Immature natural killer cell (primary cell): ENCODE results near the gene WNT7A. TPM values are rescaled to one million over a fixed set of nuclear protein-coding genes. Genes with fewer than 3 reads are reported as not detected.

Experiments used
- DNase-seq, 3 donors: peaks; one replicate each; pipeline ENCODE4 v3.0.0; 2022; ENCODE audit warnings: mixed read lengths in 1 of 3
- H3K27ac Mint-ChIP-seq, 6 donors: one replicate each; pipeline ENCODE4 v1.8.0; 2020; ENCODE audit warnings: mixed read lengths in 6 of 6, mild to moderate bottlenecking in 5 of 6, inconsistent platforms in 4 of 6, moderate library complexity in 3 of 6
- H3K27me3 Mint-ChIP-seq, 3 donors: one replicate each; pipeline ENCODE4 v1.8.0; 2020 to 2021; ENCODE audit warnings: low read depth in 3 of 3, mild to moderate bottlenecking in 3 of 3, mixed read lengths in 3 of 3, moderate library complexity in 3 of 3, inconsistent platforms in 1 of 3
- H3K36me3 Mint-ChIP-seq, 3 donors: one replicate each; pipeline ENCODE4 v1.8.0; 2020; ENCODE audit warnings: mixed read lengths in 3 of 3, inconsistent platforms in 2 of 3, mild to moderate bottlenecking in 2 of 3
- H3K4me1 Mint-ChIP-seq, 2 donors: one replicate each; pipeline ENCODE4 v1.8.0; 2020; ENCODE audit warnings: inconsistent platforms in 2 of 2, mild to moderate bottlenecking in 2 of 2, mixed read lengths in 2 of 2, moderate library complexity in 1 of 2
- H3K4me3 Mint-ChIP-seq, 5 donors: one replicate each; pipeline ENCODE4 v1.8.0; 2020; ENCODE audit warnings: mild to moderate bottlenecking in 5 of 5, mixed read lengths in 5 of 5, inconsistent platforms in 3 of 5, moderate library complexity in 3 of 5
- H3K9me3 Mint-ChIP-seq, 6 donors: one replicate each; pipeline ENCODE4 v1.8.0; 2020; ENCODE audit warnings: mild to moderate bottlenecking in 6 of 6, mixed read lengths in 6 of 6, inconsistent platforms in 4 of 6, moderate library complexity in 3 of 6
- polyA plus RNA-seq, 3 donors: library from polyadenylated mRNA; unstranded; fragments of 300-500 nt; fragmentation: Illumina TruSeq; gene quantifications; one replicate each; pipeline ENCODE4 v1.2.3, GENCODE V29; 2021

WNT7A gene
- polyA plus RNA-seq, 3 donors from 2014 or later = not detected

GRCh38 chr3:13772885-13773745 is 106.8 kb downstream of the WNT7A start:
- Mint-ChIP-seq H3K4me3 (no peak overlapping the region), H3K36me3 (no peaks in the 10 kb centered on the region), H3K9me3 (no peaks in the 10 kb centered on the region), H3K27me3 (peaks cover 0 to 6% (median 2%) of the 10 kb centered on the region in 3 donors), H3K4me1 (no peaks in the 10 kb centered on the region), H3K27ac (peak overlapping the region in 1 of 6 donors; percentile 18)
- DNase-seq = no peak

DNA sequence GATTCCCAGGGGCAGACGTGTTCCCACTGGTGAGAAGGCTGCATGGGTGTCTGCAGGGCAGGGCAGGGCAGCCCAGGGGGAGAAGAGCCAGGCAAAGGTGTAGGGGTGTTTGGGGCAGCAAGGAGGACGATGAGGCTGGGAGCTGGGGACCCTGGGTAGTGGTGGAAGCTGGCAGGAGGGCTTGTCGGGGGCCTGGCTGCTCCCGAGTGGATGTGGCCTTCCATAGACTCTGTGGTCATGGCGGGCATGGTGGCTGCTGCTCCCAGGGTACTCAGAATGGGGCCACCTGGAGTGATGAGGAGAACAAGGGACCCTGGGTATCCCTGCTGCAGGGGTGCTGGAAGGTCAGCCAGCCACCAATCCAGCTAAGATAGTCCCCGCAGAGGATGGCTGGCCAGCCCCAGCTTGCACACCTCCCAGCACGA is 107.5 kb downstream of the WNT7A start:
- Mint-ChIP-seq H3K4me3 (no peak overlapping the region), H3K4me1 (no peaks in the 10 kb centered on the region)

DNA sequence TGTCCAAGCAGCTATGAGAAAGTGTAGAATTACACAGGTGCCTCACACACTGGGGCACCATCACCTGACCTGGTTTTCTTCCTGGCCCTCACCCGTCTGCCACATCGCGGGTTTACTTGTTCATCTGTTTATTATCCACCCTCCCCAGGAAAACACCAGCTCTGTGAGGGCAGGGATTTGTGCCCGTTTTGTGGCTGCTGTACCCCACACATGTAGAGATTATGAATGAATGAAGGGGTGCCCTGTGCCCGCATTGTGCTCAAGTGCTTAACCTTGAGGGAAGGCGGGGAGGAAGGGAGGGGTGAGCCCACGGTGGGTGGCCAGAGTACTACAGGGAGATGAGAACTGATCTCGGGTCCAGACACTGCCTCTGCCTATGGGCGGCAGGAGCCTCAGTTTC is 108.4 kb downstream of the WNT7A start:
- no peak overlapping the region for H3K4me3 Mint-ChIP-seq
- H3K27ac Mint-ChIP-seq = no peak overlapping the region
- no peak for DNase-seq

More for the DNA sequence above, 107.5 kb downstream of the WNT7A start:
- H3K9me3 Mint-ChIP-seq = no peaks in the 10 kb centered on the region
- H3K27ac Mint-ChIP-seq = no peak overlapping the region
- DNase-seq = no peak
- H3K27me3 Mint-ChIP-seq = peaks cover 0 to 6% (median 2%) of the 10 kb centered on the region in 3 donors
- no peaks in the 10 kb centered on the region for H3K36me3 Mint-ChIP-seq

GRCh38 chr3:13770170-13771169 is 109.4 kb downstream of the WNT7A start:
- Mint-ChIP-seq H3K27ac (no peak overlapping the region), H3K27me3 (peaks cover 0 to 5% (median 2%) of the 10 kb centered on the region in 3 donors), H3K4me3 (no peak overlapping the region), H3K9me3 (no peaks in the 10 kb centered on the region), H3K4me1 (no peaks in the 10 kb centered on the region), H3K36me3 (no peaks in the 10 kb centered on the region)
- no peak for DNase-seq

More for the DNA sequence above, 108.4 kb downstream of the WNT7A start:
- Mint-ChIP-seq H3K27me3 (peaks cover 0 to 3% (median 2%) of the 10 kb centered on the region in 3 donors), H3K4me1 (no peaks in the 10 kb centered on the region), H3K9me3 (no peaks in the 10 kb centered on the region), H3K36me3 (no peaks in the 10 kb centered on the region)

DNA sequence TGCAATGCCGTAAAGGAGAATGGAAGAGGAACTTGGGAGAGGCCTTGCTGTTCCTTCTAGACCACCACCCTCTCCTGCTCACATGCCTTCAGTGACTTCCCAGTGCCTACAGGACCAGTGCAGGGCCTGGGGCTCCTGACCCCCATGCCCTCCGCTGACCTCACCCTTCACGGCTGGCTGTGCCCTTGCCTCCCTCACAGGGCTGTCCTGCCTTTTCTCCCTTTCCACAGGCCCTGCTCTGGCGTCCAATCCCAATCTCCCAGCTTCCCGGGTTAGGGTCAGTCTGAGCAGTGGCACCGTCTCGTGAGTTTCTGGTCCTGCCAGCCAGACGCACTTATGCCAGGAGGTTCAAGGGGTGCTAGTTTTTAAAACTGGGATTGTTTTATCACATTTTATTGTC is 110.4 kb downstream of the WNT7A start:
- Mint-ChIP-seq H3K4me3 (no peak overlapping the region), H3K9me3 (no peaks in the 10 kb centered on the region), H3K4me1 (no peaks in the 10 kb centered on the region), H3K27ac (no peak overlapping the region), H3K27me3 (peaks cover 0 to 3% (median 0%) of the 10 kb centered on the region in 3 donors), H3K36me3 (no peaks in the 10 kb centered on the region)
- DNase-seq = no peak

GRCh38 chr3:13768453-13768852 is 111.4 kb downstream of the WNT7A start:
- DNase-seq = no peak
- H3K27ac Mint-ChIP-seq = no peak overlapping the region
- H3K27me3 Mint-ChIP-seq = peaks cover 0 to 3% (median 3%) of the 10 kb centered on the region in 3 donors
- H3K9me3 Mint-ChIP-seq = no peaks in the 10 kb centered on the region
- H3K4me3 Mint-ChIP-seq = no peak overlapping the region
- H3K4me1 Mint-ChIP-seq = no peaks in the 10 kb centered on the region
- H3K36me3 Mint-ChIP-seq = no peaks in the 10 kb centered on the region

DNA sequence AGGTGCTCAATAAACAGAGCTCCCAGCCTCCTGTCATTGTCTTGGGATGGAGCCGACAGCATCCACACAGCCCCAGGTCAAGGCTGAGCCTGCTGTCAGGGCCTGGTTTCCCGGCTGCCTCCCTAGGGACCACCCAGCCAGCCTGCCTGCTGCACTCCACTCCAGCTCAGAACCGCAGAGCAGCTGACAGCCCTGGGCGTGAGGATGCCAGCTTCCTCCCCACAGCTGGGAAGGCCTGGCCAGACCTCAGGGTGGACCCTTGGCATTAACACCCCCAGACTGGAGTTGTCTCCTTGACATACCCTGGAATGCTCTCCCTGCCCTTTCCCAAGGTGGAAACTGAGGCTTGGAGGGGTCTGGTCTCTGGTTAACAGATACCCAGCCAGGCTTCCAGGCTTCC is 112.0 kb downstream of the WNT7A start:
- no peaks in the 10 kb centered on the region for H3K9me3 Mint-ChIP-seq
- peaks cover 0 to 5% (median 3%) of the 10 kb centered on the region in 3 donors for H3K27me3 Mint-ChIP-seq
- no peak overlapping the region for H3K27ac Mint-ChIP-seq
- H3K36me3 Mint-ChIP-seq = no peaks in the 10 kb centered on the region
- no peak overlapping the region for H3K4me3 Mint-ChIP-seq
- DNase-seq = no peak
- no peaks in the 10 kb centered on the region for H3K4me1 Mint-ChIP-seq

GRCh38 chr3:13767030-13767429 is 112.8 kb downstream of the WNT7A start:
- Mint-ChIP-seq H3K4me3 (no peak overlapping the region), H3K27ac (no peak overlapping the region)

More at GRCh38 chr3:13767030-13767429, 112.8 kb downstream of the WNT7A start:
- H3K9me3 Mint-ChIP-seq = no peaks in the 10 kb centered on the region
- H3K4me1 Mint-ChIP-seq = no peaks in the 10 kb centered on the region
- peaks cover 0 to 9% (median 3%) of the 10 kb centered on the region in 3 donors for H3K27me3 Mint-ChIP-seq
- DNase-seq = no peak
- no peaks in the 10 kb centered on the region for H3K36me3 Mint-ChIP-seq

Other genes with a start within 250 kb of the WNT7A start
- gene CHCHD4, start 244.8 kb upstream of the WNT7A start, polyA plus RNA-seq = 10 to 100 TPM in 2 of 3 donors, 1 to 10 TPM in 1; 9.6 to 23.2 (median 12.4) TPM
- 100 to 1,000 TPM in 1 of 3 donors, 10 to 100 TPM in 2; 78.3 to 117 (median 87.5) TPM for gene TMEM43, start 245.0 kb upstream of the WNT7A start, polyA plus RNA-seq